ENCODE measurements around the gene GALC.

DNA sequence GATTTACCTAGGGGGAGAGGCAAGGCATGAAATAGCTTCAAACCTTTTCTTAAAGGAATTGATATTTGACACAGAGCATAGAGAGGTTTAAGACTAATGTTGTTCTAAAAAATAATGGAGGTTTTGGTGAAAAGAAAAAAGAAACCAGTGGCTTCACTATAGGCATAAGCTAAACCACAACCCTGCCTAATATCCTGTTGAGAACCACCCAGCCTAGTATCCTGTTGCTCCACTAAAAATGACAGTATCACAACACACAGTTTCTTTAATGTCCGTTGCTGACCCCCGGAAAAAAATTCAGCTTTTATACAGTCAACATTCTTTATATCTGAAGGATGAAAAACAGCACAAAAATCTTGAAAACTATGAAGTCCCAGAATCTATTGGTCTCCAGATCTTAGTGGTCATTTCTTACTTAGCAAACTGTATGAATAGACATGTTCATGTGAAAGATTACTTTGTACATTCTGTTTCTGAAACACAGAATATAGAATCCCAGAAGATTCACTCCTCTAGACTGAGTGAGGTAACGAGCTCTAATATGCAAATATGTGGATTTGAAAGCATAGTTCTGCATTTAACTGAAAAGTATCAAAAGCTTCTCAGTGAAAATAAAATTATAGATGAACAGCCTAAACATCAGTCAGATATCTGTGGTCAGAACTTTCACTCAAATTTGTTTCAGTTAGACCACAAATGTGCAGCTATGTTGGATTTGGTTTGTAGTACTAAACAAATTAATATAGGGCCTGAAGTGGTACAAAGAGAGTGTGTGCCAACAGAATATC lies 40.5 kb downstream of the GALC start:
- TF ChIP-seq, protein P1, sequence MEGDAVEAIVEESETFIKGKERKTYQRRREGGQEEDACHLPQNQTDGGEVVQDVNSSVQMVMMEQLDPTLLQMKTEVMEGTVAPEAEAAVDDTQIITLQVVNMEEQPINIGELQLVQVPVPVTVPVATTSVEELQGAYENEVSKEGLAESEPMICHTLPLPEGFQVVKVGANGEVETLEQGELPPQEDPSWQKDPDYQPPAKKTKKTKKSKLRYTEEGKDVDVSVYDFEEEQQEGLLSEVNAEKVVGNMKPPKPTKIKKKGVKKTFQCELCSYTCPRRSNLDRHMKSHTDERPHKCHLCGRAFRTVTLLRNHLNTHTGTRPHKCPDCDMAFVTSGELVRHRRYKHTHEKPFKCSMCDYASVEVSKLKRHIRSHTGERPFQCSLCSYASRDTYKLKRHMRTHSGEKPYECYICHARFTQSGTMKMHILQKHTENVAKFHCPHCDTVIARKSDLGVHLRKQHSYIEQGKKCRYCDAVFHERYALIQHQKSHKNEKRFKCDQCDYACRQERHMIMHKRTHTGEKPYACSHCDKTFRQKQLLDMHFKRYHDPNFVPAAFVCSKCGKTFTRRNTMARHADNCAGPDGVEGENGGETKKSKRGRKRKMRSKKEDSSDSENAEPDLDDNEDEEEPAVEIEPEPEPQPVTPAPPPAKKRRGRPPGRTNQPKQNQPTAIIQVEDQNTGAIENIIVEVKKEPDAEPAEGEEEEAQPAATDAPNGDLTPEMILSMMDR (optimal IDR thresholded peaks at IDR 0.05 in 1 of 3, IDR thresholded peaks at IDR 0.05 in 1 of 3, conservative IDR thresholded peaks at IDR 0.05 in 1 of 3; ENCODE audit: extremely low read depth in 1 of 3, insufficient read depth in 2 of 3, low read length in 3 of 3) = no peak
- TF ChIP-seq EZH2 (IDR thresholded peaks at IDR 0.05; ENCODE audit: low read length) = no peak
